ENCODE data around the gene PRORP. TPM values are rescaled to one million over a fixed set of nuclear protein-coding genes. Genes with fewer than 3 reads are reported as not detected.
"Not testable (repeated sequence)": the region's sequence is repeated elsewhere in the genome, so short reads cannot be mapped to it uniquely, and the experiment has no call there.

Gene PRORP
- total RNA-seq, 3 donors from 2014 or later, result 12.0 to 41.6 (median 25.2) TPM

- H3K9me3 ChIP-seq, result no peaks in the 10 kb centered on the region
- intact Hi-C loops (cut with DNase I; ENCODE audit: low total_unique reads), result no loop called here
- no peak for TF ChIP-seq POLR2A (IDR thresholded peaks at IDR 0.05)
- TF ChIP-seq POLR2AphosphoS5 (IDR thresholded peaks at IDR 0.05), result no peak
- no peak for TF ChIP-seq CTCF (IDR thresholded peaks at IDR 0.05)
- peaks cover 4% of the 10 kb centered on the region for H3K36me3 ChIP-seq
- no peaks in the 10 kb centered on the region for H3K27me3 ChIP-seq
- H3K4me3 ChIP-seq, result no peak overlapping the region
- no peaks in the 10 kb centered on the region for H3K4me1 ChIP-seq
- H3K27ac ChIP-seq, result no peak overlapping the region
- DNase-seq (ENCODE audit: low spot score in 2 of 2), result no peak
Observed at GRCh38 chr14:35085441-35085840, 36.9 kb upstream of the PRORP start.

- H3K9me3 ChIP-seq, result no peaks in the 10 kb centered on the region
- no peak for TF ChIP-seq CTCF (IDR thresholded peaks at IDR 0.05)
- H3K36me3 ChIP-seq, result no peaks in the 10 kb centered on the region
- no peak overlapping the region for H3K27ac ChIP-seq
- no peak for DNase-seq (ENCODE audit: low spot score in 2 of 2)
- no peak overlapping the region for H3K4me3 ChIP-seq
- no peaks in the 10 kb centered on the region for H3K27me3 ChIP-seq
- H3K4me1 ChIP-seq, result no peaks in the 10 kb centered on the region
- intact Hi-C loops (cut with DNase I; ENCODE audit: low total_unique reads), result no loop called here
Observed at GRCh38 chr14:35088514-35088913, 33.8 kb upstream of the PRORP start.

GRCh38 chr14:35094645-35095044 is 27.7 kb upstream of the PRORP start:
- H3K36me3 ChIP-seq; DNase-seq (ENCODE audit: low spot score in 2 of 2); H3K9me3 ChIP-seq; H3K4me1 ChIP-seq; H3K27ac ChIP-seq; H3K27me3 ChIP-seq; intact Hi-C loops (cut with DNase I; ENCODE audit: low total_unique reads); H3K4me3 ChIP-seq: not testable (repeated sequence)

GRCh38 chr14:35107866-35108265 is 14.5 kb upstream of the PRORP start:
- no peaks in the 10 kb centered on the region for H3K4me1 ChIP-seq
- H3K36me3 ChIP-seq, result no peaks in the 10 kb centered on the region
- H3K4me3 ChIP-seq, result no peak overlapping the region
- intact Hi-C loops (cut with DNase I; ENCODE audit: low total_unique reads), result no loop called here
- H3K9me3 ChIP-seq, result no peaks in the 10 kb centered on the region
- H3K27me3 ChIP-seq, result no peaks in the 10 kb centered on the region
- TF ChIP-seq CTCF (IDR thresholded peaks at IDR 0.05), result no peak
- no peak overlapping the region for H3K27ac ChIP-seq
- no peak for DNase-seq (ENCODE audit: low spot score in 2 of 2)

GRCh38 chr14:35112641-35113040 is 9.7 kb upstream of the PRORP start:
- intact Hi-C loops (cut with DNase I; ENCODE audit: low total_unique reads), result loop anchor here (5.0 kb wide), 1 partner anchor 690 kb away; no protein-coding TSS in a partner anchor
- no peak overlapping the region for H3K27ac ChIP-seq
- no peaks in the 10 kb centered on the region for H3K36me3 ChIP-seq
- TF ChIP-seq POLR2AphosphoS5 (IDR thresholded peaks at IDR 0.05), result no peak
- TF ChIP-seq POLR2A (IDR thresholded peaks at IDR 0.05), result no peak
- TF ChIP-seq CTCF (IDR thresholded peaks at IDR 0.05), result no peak
- H3K4me3 ChIP-seq, result no peak overlapping the region
- H3K27me3 ChIP-seq, result no peaks in the 10 kb centered on the region
- H3K9me3 ChIP-seq, result no peaks in the 10 kb centered on the region
- H3K4me1 ChIP-seq, result no peaks in the 10 kb centered on the region
- DNase-seq (ENCODE audit: low spot score in 2 of 2), result no peak

- Histone ChIP-seq H3K4me1 (no peaks in the 10 kb centered on the region), H3K4me3 (no peak overlapping the region), H3K27me3 (no peaks in the 10 kb centered on the region), H3K9me3 (no peaks in the 10 kb centered on the region), H3K36me3 (no peaks in the 10 kb centered on the region), H3K27ac (no peak overlapping the region)
- intact Hi-C loops (cut with DNase I; ENCODE audit: low total_unique reads), result loop anchor here (5.0 kb wide), 1 partner anchor 689 kb away; no protein-coding TSS in a partner anchor
- DNase-seq (ENCODE audit: low spot score in 2 of 2), result no peak
- TF ChIP-seq POLR2AphosphoS5 (IDR thresholded peaks at IDR 0.05), result no peak
- TF ChIP-seq POLR2A (IDR thresholded peaks at IDR 0.05), result no peak
- TF ChIP-seq CTCF (IDR thresholded peaks at IDR 0.05), result no peak
Observed at GRCh38 chr14:35113308-35113950, 8.9 kb upstream of the PRORP start.

Measured in breast epithelium (tissue), 4 donors.